Glomerular endothelial cell (primary cell): ENCODE data around the gene MYH11. TPM values are rescaled to one million over a fixed set of nuclear protein-coding genes. Genes with fewer than 3 reads are reported as not detected.
"Not testable (repeated sequence)": the region's sequence is repeated elsewhere in the genome, so short reads cannot be mapped to it uniquely, and the experiment has no call there.

Experiments used
- DNase-seq: peaks from one replicate; pipeline ENCODE4 v3.0.0-alpha.2; 2011; ENCODE audit warnings: low read depth, low spot score; ENCODE audit errors: extremely low read depth
- total RNA-seq: library from RNA; depleted of rRNA; stranded (reverse); fragments of >200 nt; gene quantifications from 2 replicates; pipeline ENCODE4 v1.2.3, GENCODE V29; 2015

The MYH11 gene
- total RNA-seq, 1 donor from 2014 or later: not detected

DNA sequence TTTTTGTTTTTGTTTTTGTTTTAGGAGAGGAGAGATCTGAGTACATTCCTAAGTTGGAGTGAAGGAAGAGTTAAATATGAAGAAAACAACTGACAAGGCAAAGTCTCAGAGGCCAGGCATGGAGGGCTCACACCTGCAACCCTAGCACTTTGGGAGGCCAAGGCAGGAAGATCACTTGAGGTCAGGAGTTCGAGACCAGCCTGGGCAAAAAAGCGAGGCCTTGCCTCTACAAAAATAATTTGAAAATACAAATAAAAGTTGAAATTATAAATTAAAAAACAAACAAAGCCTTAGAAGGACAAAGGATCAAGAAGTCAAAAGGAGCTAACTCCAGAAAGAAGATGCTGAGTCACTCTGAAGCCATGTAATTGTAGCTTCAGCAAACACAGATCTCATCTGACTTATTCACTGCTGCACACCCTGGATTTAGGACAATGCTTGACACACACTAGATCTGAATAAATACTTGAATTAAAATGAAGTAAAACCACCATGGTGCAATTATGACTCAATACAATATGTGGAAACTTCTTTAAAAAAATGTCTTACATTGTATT lies 22.5 kb upstream of the MYH11 start:
- no peak for DNase-seq

DNA sequence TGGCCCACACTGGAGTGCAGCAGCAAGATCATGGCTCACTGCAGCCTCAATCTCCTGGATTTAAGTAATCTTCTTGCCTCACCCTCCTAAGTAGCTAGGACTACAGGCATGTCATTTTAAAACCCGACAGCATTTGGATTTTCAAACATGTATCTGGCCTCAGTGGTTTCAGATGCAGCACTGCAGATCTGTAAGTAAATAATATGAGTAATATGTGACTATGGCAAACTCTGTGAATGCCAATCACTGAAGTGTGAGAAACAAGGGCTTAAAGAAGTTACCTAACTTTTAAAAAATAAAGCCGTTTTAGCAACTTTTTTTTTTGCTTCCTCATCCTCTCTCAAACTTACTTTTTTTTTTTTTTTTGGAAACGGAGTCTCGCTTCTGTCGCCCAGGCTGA lies 19.7 kb upstream of the MYH11 start:
- no peak for DNase-seq

- peak; percentile 69 for DNase-seq
Measured at GRCh38 chr16:15874745-15875314, 18.0 kb upstream of the MYH11 start.

DNA sequence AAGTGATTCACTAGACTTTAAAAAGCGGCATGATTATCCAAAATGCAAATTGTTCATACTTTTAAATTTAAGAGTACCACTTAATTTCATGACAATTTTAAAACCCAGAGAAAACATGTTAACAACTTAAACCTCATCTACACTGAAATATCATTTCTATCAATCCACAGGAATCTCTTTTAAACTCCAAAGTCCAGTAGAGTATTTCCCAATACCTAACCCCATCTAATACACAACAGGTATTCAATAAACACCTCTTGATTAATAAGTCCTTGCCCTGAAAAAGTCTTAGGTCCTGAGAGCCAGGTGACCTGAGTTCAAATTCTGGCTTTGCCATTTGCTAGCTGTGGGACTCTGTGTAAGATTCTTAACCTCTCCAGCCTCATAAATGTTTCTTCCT lies 16.9 kb upstream of the MYH11 start:
- no peak for DNase-seq

GRCh38 chr16:15873301-15873700 lies 16.5 kb upstream of the MYH11 start:
- DNase-seq: no peak

- no peak for DNase-seq
Measured at GRCh38 chr16:15870011-15870410, 13.2 kb upstream of the MYH11 start.

DNA sequence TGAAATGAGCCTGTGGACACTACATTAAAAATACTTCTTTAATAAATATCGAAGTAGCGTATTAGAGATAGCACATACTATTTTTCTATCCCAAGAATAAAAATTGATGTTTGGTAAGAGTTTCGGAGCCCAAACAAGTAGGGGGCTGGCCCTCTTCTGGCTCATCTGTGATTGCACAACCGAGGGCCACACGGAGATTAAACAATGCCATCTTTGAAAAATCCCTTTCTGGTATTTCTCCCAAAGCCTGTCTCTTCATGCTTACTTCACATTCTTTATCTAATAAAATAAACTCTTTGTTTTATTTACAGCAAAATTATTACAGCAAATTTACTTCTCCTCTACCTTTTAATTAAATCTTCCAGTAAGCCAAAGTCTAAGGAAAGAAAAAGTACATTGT lies 9.6 kb upstream of the MYH11 start:
- no peak for DNase-seq

GRCh38 chr16:15865742-15866141 lies 8.9 kb upstream of the MYH11 start:
- DNase-seq: no peak

DNA sequence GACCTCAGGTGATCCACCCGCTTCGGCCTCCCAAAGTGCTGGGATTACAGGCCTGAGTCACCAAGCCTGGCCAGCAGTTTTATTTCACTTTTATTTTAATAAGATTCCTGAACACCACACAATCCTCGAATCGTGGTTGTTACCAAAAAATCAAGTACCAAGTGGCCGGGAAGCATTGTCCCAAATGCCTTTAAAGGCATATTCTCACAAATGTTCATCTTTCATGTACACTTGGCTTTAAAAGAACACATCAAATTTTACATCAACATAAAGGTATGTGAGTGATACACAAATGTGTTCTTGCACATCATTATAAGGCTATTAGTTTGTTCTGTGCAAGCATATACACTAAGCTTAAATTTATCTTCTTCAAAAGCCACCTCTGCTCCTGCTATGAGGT lies 8.1 kb upstream of the MYH11 start:
- no peak for DNase-seq

GRCh38 chr16:15861996-15862395 lies 5.2 kb upstream of the MYH11 start:
- DNase-seq: no peak

- DNase-seq: no peak
Measured at GRCh38 chr16:15858921-15859668, 2.3 kb upstream of the MYH11 start.

DNA sequence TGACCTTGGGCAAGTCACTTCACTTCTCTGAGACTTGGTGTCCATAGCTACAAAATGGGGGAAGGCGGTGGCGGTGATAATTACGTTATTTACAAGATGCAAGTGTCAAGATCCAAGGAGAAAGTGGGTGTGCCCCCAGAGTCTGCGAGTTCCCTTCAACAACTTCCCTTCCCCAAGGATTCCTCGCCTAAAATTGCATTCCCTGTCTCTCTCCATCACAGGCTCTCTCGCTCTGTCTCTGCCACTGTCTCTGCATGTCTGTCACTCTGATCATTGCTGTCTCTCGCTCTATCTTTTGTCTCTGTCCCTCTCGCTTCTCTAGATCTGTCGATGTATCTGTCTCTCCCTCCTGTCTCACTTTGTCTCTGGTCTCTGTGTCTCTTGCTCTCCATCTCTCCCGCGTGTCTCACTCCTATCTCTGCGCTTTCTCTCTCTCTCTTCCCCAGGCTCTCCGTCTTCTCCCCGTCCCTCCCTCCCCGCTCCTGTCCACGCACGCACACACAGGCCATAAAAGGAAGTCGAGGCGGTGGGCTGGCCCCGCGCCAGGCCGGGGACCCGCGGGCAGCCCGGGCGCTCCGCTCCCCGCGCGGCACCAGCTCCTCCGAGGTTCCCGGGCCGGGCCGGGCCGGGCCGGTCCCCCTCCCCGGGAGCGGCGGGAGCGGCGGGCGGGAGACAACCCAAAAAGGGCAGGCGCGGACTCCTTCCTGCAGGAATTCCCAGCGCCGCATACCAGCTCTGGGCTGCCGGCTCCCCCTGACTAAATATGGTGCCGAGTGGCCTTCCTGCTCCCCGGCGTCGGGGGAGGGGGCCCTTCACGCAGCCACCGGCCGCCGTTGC lies 1.1 kb upstream of the MYH11 start:
- DNase-seq: no peak

DNA sequence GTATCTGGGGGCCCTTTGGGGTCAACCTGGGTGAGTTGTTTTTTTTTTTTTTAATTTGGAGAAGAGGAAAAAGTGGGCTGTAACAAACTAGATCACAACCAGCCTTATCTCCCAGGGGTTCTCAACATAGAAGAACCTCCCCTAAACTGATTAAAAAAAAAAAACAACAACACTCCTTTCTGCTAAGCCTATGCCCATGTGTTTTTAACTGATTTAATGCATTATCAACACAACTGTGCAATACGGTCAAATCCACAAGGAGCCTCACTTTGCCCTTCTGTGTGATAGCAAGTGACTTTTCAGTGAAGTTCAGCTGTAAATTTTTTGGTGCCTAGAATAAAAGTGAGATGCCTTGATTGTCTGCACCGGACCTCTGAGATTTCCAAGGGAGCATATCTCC lies 646 bp downstream of the MYH11 start:
- no peak for DNase-seq

DNA sequence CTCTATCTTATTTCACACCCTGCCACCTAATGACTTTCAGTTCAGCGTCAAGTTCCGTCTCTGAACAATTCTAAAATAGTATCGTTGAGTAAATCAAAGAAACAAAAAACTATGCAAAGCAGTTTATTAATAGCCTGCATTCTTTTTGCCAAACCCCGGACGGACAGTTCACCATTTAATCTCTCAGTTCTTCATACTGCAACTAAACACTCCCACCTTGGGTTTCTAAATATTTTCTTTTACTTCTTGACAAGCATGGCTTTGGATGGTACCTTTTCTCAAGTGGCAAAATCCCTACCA lies 1.2 kb downstream of the MYH11 start:
- no peak for DNase-seq

DNA sequence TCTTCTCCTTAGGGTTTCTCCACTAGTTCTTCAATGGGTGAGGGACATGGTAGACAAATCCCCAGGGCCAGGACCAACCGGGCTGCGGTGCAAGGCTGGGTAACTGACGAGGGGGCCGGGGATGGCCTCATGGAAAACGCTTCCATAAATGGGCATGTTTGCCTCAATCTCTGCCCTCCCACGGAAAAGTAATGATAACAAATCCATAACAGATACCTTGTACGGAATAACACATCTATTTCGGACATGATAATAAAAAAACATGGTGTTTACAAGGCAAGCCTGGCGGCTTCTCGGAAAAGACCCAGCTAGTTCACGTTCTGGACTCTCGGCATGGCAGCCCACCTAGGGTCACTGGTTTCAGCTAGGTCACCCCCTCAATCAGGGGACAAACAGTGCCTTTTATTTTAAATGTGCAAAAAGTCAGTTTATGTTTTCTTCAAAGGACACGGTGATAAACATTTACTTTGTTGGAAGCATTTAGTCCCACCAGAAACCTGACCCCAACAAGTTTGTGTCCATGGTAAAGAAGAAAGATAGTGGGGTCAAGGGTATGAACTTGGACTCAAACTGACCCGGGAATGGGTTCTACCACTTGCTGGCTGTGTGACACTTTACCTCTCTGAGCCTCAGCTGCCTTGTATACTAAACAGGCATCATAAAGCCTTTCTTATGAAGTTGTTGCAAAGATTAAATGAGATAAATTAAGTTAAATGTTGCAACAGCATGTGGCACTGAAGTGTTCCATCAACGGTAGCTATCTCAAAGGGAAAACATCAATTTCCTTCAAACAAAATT lies 1.7 kb downstream of the MYH11 start:
- no peak for DNase-seq

- no peak for DNase-seq
Measured at GRCh38 chr16:15854061-15854460, 2.8 kb downstream of the MYH11 start.

DNA sequence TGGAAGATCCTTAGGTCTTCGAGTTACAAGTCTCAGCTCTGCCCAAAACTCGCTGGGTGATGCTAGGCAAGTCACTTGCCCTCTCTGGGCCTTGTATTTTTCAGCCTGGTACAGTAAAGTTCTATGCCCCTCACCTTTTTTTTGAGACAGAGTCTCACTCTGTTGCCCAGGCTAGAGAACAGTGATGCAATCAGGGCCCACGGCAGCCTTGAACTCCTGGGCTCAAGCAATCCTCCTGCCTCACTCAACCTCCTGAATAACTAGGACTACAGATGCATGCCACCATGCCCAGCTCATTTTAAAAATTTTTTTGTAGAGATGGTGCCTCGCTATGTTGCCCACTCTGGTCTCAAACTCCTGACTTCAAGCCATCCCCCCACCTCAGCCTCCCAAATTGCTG lies 3.8 kb downstream of the MYH11 start:
- DNase-seq: no peak

- DNase-seq: not testable (repeated sequence)
Measured at GRCh38 chr16:15850555-15850954, 6.3 kb downstream of the MYH11 start.

DNA sequence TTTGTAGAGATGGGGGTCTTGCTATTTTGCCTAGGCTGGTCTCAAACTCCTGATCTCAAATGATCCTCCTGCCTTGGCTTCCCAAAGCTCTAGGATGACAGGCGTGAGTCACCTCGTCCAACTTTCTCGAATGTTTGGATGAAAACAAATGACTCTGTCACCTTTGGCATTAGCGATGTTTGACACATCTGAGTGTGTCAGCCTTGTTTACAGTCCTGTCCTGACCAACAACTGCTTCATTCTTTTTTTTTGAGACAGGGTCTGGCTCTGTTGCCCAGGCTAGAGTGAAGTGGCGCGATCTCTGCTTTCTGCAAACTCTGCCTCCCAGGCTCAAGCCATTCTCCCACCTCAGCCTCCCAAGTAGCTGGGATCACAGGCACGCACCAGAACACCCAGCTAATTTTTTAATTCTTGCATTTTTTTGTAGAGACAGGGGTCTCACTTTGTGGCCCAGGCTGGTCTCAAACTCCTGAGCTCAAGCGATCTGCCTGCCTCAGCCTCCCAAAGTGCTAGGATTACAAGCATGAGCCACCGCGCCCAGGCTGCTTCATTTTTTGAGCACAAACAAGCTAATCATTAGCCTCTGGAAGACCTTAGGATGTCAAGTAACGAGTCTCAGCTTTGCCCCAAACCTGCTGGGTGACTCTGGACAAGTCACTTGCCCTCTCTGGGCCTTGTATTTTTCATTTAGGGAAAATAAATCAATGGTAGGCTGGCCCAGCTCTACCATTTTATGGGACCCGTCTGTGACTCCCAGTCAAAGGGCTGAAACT lies 7.4 kb downstream of the MYH11 start:
- DNase-seq: no peak

GRCh38 chr16:15847611-15848175 lies 9.1 kb downstream of the MYH11 start:
- no peak for DNase-seq
